Suprapubic skin (tissue), 4 donors: ENCODE results near the gene CEP72. TPM values are rescaled to one million over a fixed set of nuclear protein-coding genes. Genes with fewer than 3 reads are reported as not detected.
"Not testable (repeated sequence)": the region's sequence is repeated elsewhere in the genome, so short reads cannot be mapped to it uniquely, and the experiment has no call there.

Experiments
- DNase-seq, 2 donors: peaks; one replicate each; pipeline ENCODE4 v3.0.0-alpha.2; 2019; ENCODE audit warnings: low spot score in 2 of 2
- H3K27ac ChIP-seq: fragments of 200-600 bp; sonication (generic); one replicate; pipeline ENCODE4 v1.5.1; 2019
- H3K27me3 ChIP-seq: fragments of 200-600 bp; sonication (generic); one replicate; pipeline ENCODE4 v1.5.1; 2019
- H3K36me3 ChIP-seq: fragments of 200-600 bp; sonication (generic); one replicate; pipeline ENCODE4 v1.5.1; 2019
- H3K4me1 ChIP-seq: fragments of 200-600 bp; sonication (generic); one replicate; pipeline ENCODE4 v1.5.1; 2019
- H3K4me3 ChIP-seq: fragments of 200-600 bp; sonication (generic); one replicate; pipeline ENCODE4 v1.5.1; 2019; ENCODE audit warnings: mild to moderate bottlenecking
- H3K9me3 ChIP-seq: fragments of 200-600 bp; sonication (generic); one replicate; pipeline ENCODE4 v1.5.1; 2019
- CTCF ChIP-seq, 2 donors: fragments of 200-600 bp in 1 of 2; fragments of 450-650 bp in 1 of 2; sonication (generic) in 1 of 2; IDR thresholded peaks; one replicate each; pipeline ENCODE4 v1.5.1; 2016 to 2019; ENCODE audit warnings: antibody characterized with exemption in 2 of 2, mild to moderate bottlenecking in 1 of 2, moderate library complexity in 1 of 2
- EP300 ChIP-seq: sonication (generic); formaldehyde crosslinking; IDR thresholded peaks from one replicate; pipeline ENCODE4 v1.6.1; 2017; ENCODE audit warnings: antibody characterized with exemption
- POLR2A ChIP-seq, 2 donors: fragments of 450-650 bp; IDR thresholded peaks; one replicate each; pipeline ENCODE4 v1.6.1; 2017; ENCODE audit warnings: antibody characterized with exemption in 2 of 2, mild to moderate bottlenecking in 2 of 2, moderate library complexity in 2 of 2
- POLR2AphosphoS5 ChIP-seq, 3 donors: sonication (generic); formaldehyde crosslinking; IDR thresholded peaks; one replicate each; pipeline ENCODE4 v1.6.1; 2017; ENCODE audit warnings: antibody characterized with exemption in 3 of 3
- WGBS: methylation state at CpG from one replicate; pipeline ENCODE4 v1.1.5; 2018; 5-methylcytosine and 5-hydroxymethylcytosine counted together
- total RNA-seq, 4 donors: library from RNA; depleted of rRNA; stranded (reverse); fragments of >200 nt; gene quantifications; one replicate each; pipeline ENCODE4 v1.1.0, GENCODE V29; 2016

The CEP72 gene
- total RNA-seq, 4 donors from 2014 or later: 8.3 to 13.6 (median 10.9) TPM

GRCh38 chr5:625516-625915, 13.4 kb downstream of the CEP72 start:
- Histone ChIP-seq H3K36me3 (peaks cover 27% of the 10 kb centered on the region), H3K4me3 (no peak overlapping the region), H3K27me3 (no peaks in the 10 kb centered on the region), H3K4me1 (no peaks in the 10 kb centered on the region), H3K27ac (no peak overlapping the region), H3K9me3 (no peaks in the 10 kb centered on the region)
- TF ChIP-seq CTCF (IDR thresholded peaks at IDR 0.05) (no peak), POLR2A (IDR thresholded peaks at IDR 0.05) (no peak), POLR2AphosphoS5 (IDR thresholded peaks at IDR 0.05) (no peak), EP300 (no peak)
- DNase-seq: peak in 1 of 2 donors; percentile 48
- 90% methylated on average over 16 of the region's 16 CpGs for WGBS

GRCh38 chr5:626850-627249, 14.7 kb downstream of the CEP72 start:
- peaks cover 15% of the 10 kb centered on the region for H3K36me3 ChIP-seq
- peak in 1 of 2 donors; percentile 8 for DNase-seq
- H3K9me3 ChIP-seq: no peaks in the 10 kb centered on the region
- 83% methylated on average over 3 of the region's 3 CpGs for WGBS
- no peak overlapping the region for H3K4me3 ChIP-seq
- H3K27me3 ChIP-seq: no peaks in the 10 kb centered on the region
- TF ChIP-seq POLR2A (IDR thresholded peaks at IDR 0.05) (no peak), EP300 (no peak), CTCF (IDR thresholded peaks at IDR 0.05) (no peak), POLR2AphosphoS5 (IDR thresholded peaks at IDR 0.05) (no peak)
- H3K4me1 ChIP-seq: no peaks in the 10 kb centered on the region
- H3K27ac ChIP-seq: no peak overlapping the region

- H3K27ac ChIP-seq: no peak overlapping the region
- no peaks in the 10 kb centered on the region for H3K4me1 ChIP-seq
- DNase-seq: peak in 1 of 2 donors; percentile 56
- WGBS: 97% methylated on average over 24 of the region's 24 CpGs
- H3K36me3 ChIP-seq: peaks cover 12% of the 10 kb centered on the region
- H3K4me3 ChIP-seq: no peak overlapping the region
- H3K9me3 ChIP-seq: no peaks in the 10 kb centered on the region
- H3K27me3 ChIP-seq: no peaks in the 10 kb centered on the region
- TF ChIP-seq POLR2AphosphoS5 (IDR thresholded peaks at IDR 0.05) (no peak), CTCF (IDR thresholded peaks at IDR 0.05) (no peak), EP300 (no peak), POLR2A (IDR thresholded peaks at IDR 0.05) (no peak)
Measured at GRCh38 chr5:627840-628239, 15.7 kb downstream of the CEP72 start.

- not testable (repeated sequence) for H3K4me1 ChIP-seq, H3K27me3 ChIP-seq, H3K27ac ChIP-seq, H3K4me3 ChIP-seq, H3K9me3 ChIP-seq
- peak in 1 of 2 donors; percentile 74 for DNase-seq
- 74% methylated on average over 16 of the region's 21 CpGs for WGBS
- peaks cover 15% of the 10 kb centered on the region for H3K36me3 ChIP-seq
Measured at GRCh38 chr5:628351-629205, 16.4 kb downstream of the CEP72 start.

- no peak overlapping the region for H3K4me3 ChIP-seq
- TF ChIP-seq POLR2AphosphoS5 (IDR thresholded peaks at IDR 0.05) (no peak), CTCF (IDR thresholded peaks at IDR 0.05) (no peak), POLR2A (IDR thresholded peaks at IDR 0.05) (no peak), EP300 (no peak)
- H3K27ac ChIP-seq: no peak overlapping the region
- peak; percentile 51 to 77 for DNase-seq
- peaks cover 46% of the 10 kb centered on the region for H3K36me3 ChIP-seq
- H3K9me3 ChIP-seq: no peaks in the 10 kb centered on the region
- no peaks in the 10 kb centered on the region for H3K4me1 ChIP-seq
- WGBS: 91% methylated on average over 6 of the region's 20 CpGs
- no peaks in the 10 kb centered on the region for H3K27me3 ChIP-seq
Measured at GRCh38 chr5:633501-633955, 21.4 kb downstream of the CEP72 start.
